ENCODE measurements around the gene RPRD2.
A peak's percentile ranks its signal among the peaks of the same experiment; 100 is the strongest.

Gene RPRD2

DNA sequence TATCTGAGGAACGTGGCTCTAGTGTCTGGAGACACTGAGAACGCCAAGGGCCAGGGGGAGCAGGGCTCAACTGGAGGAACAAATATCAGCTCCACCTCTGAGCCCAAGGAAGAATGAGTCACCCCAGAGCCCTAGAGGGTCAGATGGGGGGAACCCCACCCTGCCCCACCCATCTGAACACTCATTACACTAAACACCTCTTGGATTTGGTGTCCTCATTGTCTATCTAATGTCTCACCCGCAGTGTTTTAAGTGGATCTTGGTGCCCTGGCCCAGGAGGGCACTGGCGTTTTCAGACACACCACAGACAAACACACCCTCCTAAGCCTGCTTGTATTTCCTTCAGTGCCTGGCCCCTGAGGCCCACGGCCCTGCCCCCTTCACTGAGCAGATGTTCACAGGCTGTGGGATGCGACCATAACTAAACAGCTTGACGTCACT, 149.4 kb downstream of the RPRD2 start:
- no peak for DNase-seq (ENCODE audit: low read depth in 2 of 2, low spot score in 1 of 2)

DNA sequence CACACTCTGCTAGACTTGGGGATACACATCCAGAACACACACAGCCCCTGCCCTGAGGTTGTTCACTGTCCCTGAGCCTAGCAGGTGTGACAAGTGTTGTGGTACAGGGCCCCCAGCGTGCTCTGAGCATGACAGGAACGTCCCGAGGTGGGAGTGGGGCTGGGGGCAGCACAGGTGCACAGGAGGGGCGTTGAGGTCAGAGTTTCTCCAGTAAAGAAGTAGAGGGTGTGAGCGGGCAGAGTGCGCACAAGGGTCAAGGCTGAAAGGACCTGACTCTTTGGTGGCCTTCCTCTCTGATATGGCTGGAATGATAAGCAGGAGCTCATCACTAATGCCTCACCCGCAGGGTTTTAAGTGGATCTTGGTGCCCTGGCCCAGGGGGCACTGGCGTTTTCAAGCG, 150.3 kb downstream of the RPRD2 start:
- DNase-seq (ENCODE audit: low read depth in 2 of 2, low spot score in 1 of 2): no peak

DNA sequence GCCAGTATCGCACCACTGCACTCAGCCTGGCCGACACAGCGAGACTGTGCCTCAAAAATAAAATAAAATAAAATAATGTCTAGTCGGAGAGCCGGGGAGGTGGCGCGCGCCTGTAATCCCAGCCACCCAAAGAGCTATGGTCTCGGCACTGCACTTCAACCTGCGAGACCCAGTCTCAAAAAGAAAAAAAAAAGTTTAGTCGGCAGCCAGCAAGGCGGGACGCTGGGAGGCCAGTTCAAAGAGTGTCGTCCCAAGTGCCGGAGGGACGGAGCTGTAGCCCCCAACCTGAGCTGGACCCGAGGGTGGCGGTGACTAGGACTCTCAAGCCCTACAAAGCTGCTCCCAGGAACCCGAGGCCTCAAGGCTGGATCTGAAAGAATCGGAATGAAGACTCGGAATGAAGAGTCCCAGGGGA, 151.0 kb downstream of the RPRD2 start:
- DNase-seq (ENCODE audit: low read depth in 2 of 2, low spot score in 1 of 2): no peak

DNA sequence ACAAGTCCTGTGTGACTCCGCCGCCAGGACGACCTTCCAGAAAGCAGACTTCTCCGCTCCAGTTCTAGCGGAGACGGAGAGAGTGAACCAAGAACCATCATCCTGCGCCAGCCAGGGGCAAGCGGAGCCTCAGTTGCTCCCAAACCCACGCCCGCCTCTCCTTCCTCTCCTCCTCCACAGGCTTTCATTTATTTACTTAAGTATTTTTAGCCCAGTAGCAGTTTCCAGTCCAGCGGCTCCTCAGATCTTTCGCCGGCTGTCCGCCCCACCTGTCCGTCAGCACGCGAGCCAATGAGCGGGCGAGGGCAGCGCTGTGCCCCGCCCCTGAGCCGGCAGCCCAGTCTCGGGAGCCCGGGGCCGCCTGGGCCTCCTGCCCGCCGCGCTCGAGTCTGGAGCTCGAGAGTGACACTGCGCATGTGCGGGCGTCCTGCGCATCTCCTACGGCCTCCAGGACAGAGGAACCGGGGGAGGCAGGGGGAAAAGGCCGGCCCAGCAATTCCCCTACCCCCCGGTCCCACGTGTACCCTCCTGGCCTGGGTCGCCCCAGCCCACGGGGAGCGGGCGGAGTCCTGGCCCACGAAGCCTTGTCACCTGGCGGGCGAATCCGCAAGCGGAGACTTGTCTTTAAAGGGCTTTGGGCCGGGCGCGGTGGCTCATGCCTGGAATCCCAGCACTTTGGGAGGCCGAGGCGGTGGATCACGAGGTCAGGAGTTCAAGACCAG, 151.5 kb downstream of the RPRD2 start, which contains the start of gene FALEC:
FALEC (plus strand) TSS at position 425 of the 722 bp plus-strand sequence.
- peak; percentile 59 to 84 for DNase-seq (ENCODE audit: low read depth in 2 of 2, low spot score in 1 of 2)

DNA sequence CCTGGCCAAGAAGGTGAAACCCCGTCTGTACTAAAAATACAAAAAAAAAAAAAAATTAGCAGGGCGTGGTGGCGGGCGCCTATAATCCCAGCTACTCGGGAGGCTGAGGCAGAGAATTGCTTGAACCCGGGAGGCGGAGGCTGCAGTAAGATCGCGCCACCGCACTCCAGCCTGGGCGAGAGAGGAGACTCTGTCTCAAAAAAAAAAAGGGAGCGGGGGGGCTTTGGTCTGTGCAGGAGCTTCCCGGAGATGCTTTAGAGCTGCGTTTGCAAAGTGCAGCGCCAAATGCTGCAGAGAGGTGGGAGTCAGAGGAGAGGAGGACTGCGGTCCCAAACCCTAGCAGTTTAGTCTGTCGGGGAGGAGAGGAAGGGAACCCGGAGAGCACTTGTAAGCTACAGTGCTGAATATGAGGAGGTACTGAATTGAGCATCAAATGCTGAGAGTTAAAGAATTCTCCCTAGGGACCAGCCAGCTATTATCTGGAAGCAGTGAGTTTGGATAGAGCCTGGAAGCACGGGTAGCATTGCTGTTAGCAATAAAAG, 152.2 kb downstream of the RPRD2 start:
- no peak for DNase-seq (ENCODE audit: low read depth in 2 of 2, low spot score in 1 of 2)

DNA sequence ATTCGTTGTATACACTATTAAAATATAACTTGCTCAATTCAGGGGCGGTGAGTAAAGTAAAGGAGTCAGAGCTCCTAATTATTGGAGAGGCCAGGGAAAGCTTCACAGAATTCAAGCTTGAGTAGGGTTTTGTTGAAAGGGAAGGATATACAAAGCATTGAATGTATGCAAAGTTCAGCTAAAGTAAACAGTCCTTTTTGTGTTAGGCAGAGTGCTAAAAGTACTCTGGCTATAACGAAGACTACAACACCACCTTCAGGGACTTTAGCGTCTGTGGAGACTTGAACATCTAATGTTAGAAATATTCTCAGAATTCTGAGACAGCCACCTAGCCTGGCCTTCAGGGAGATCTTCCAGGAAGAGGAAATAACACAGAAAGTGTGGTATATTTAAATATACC, 152.7 kb downstream of the RPRD2 start:
- no peak for DNase-seq (ENCODE audit: low read depth in 2 of 2, low spot score in 1 of 2)

DNA sequence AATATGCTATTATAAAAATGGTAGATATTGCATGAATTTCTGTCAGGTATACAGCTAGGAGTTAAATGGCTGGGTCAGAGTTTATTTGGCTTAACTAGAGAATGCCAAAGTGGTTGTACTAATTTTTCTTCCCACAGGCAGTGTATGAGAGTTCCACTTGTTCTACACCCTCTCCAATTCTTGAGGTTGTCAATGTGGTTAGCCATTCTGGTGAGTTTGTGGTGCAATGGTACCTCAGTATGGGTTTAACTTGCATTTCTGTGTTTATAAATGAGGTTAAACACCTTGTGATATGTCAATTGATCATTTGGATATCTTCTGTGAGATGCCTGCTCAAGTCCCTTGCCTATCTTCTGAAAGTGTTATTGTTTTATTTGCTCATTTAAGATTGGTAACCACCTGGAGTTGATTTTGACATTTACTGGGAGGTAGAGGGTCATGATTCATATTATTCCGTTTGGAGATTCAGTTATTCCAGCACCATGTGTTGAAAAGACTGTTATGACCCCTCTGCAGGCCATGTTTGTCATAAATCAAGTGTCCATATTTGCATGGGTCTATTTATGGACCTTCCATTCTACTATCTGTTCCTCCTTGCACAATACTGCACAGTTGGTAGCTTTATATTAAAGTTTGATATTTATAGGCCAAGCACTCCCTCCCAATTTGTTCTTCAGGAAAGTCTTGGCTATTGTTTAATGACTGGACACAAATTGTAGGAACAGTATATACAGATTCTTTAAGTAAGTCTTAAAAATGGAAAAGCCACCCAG, 157.4 kb downstream of the RPRD2 start:
- DNase-seq (ENCODE audit: low read depth in 2 of 2, low spot score in 1 of 2): no peak

DNA sequence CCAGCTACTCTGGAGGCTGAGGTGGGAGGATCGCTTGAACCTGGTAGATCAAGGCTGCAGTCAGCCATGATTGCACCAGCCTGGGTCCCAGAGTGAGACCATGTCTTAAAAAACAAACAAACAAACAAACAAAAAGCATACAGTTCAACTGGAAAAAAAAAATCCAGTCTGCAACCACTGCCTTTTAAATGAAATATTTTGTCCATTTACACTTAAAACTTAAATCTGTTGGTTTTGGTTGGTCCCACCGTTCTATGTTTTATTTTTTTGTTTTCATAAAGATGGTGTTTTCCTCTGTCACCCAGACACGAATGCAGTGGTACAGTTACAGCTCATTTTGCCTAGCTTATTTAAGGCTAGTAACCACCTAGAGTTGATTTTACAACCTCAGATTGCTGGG, 161.4 kb downstream of the RPRD2 start:
- DNase-seq (ENCODE audit: low read depth in 2 of 2, low spot score in 1 of 2): no peak

Measured in stimulated activated CD8-positive, alpha-beta memory T cell treated with anti-CD3 and anti-CD28 coated beads, Interleukin-4, amount 100 ng/mL, for 1 hour (primary cell).